Common myeloid progenitor, CD34-positive (primary cell): ENCODE results near the gene IQGAP2.
A peak's percentile ranks its signal among the peaks of the same experiment; 100 is the strongest.

Source experiments
- CTCF ChIA-PET: fragments of 350-600 bp; sonication (Branson Sonifier 250); formaldehyde crosslinking; loops from one replicate; lab custom pipeline; 2021; ENCODE audit warnings: antibody characterized with exemption; lab: Charles Lee
- POLR2A ChIA-PET: fragments of 350-600 bp; sonication (Branson Sonifier 250); formaldehyde crosslinking; loops from one replicate; lab custom pipeline; 2021; ENCODE audit warnings: antibody characterized with exemption; lab: Charles Lee
- DNase-seq, 3 donors: peaks; one replicate each; pipeline versions ENCODE4 v3.0.0 to v3.0.0-alpha.2; 2013
- H3K27ac ChIP-seq, 2 experiments: 1 replicate in 1 of 2; 2 replicates in 1 of 2; pipeline ENCODE4 v1.7.0; 2013; ENCODE audit warnings: inconsistent platforms in 2 of 2, low read length in 2 of 2, mild to moderate bottlenecking in 2 of 2, low read depth in 1 of 2, moderate library complexity in 1 of 2; ENCODE audit not compliant: severe bottlenecking in 2 of 2, insufficient read depth in 1 of 2, poor library complexity in 1 of 2
- H3K27me3 ChIP-seq, 5 experiments: replicated peaks in 2 of 5; 1 replicate in 3 of 5; 2 replicates in 2 of 5; pipeline versions ENCODE4 v1.6.1 to v1.7.0; 2013; ENCODE audit warnings: low read length in 4 of 5, mild to moderate bottlenecking in 2 of 5, moderate library complexity in 2 of 5, inconsistent platforms in 1 of 5; ENCODE audit not compliant: insufficient read depth in 5 of 5, control insufficient read depth in 4 of 5
- H3K36me3 ChIP-seq, 4 experiments: 1 replicate in 2 of 4; 2 replicates in 2 of 4; pipeline versions ENCODE4 v1.6.1 to v1.7.0; 2013; ENCODE audit warnings: low read length in 3 of 4, control low read depth in 1 of 4, mild to moderate bottlenecking in 1 of 4; ENCODE audit not compliant: control insufficient read depth in 4 of 4, insufficient read depth in 4 of 4
- H3K4me1 ChIP-seq, 4 experiments: 1 replicate in 3 of 4; 2 replicates in 1 of 4; pipeline versions ENCODE4 v1.6.1 to v1.7.1; 2013; ENCODE audit warnings: low read length in 3 of 4, mild to moderate bottlenecking in 3 of 4, control low read depth in 1 of 4, inconsistent platforms in 1 of 4, moderate library complexity in 1 of 4; ENCODE audit not compliant: control insufficient read depth in 4 of 4, insufficient read depth in 4 of 4; ENCODE audit errors: control extremely low read depth in 1 of 4
- H3K4me3 ChIP-seq, 7 experiments: 1 replicate in 4 of 7; 2 replicates in 3 of 7; pipeline versions ENCODE4 v1.5.1 to v1.7.0; 2013; ENCODE audit warnings: mild to moderate bottlenecking in 7 of 7, low read length in 6 of 7, moderate library complexity in 6 of 7, inconsistent platforms in 2 of 7, low read depth in 2 of 7, control low read depth in 1 of 7; ENCODE audit not compliant: insufficient read depth in 4 of 7, control insufficient read depth in 1 of 7; ENCODE audit errors: extremely low read depth in 1 of 7
- H3K9me3 ChIP-seq, 5 experiments: 1 replicate in 4 of 5; 2 replicates in 1 of 5; pipeline versions ENCODE4 v1.6.1 to v1.7.1; 2013; ENCODE audit warnings: low read length in 4 of 5, mild to moderate bottlenecking in 2 of 5, inconsistent platforms in 1 of 5, low read depth in 1 of 5, moderate library complexity in 1 of 5; ENCODE audit not compliant: control insufficient read depth in 4 of 5, insufficient read depth in 2 of 5; ENCODE audit errors: control extremely low read depth in 1 of 5
- WGBS: methylation state at CpG from one replicate; pipeline ENCODE4 v1.1.5; 2013; ENCODE audit not compliant: insufficient coverage; 5-methylcytosine and 5-hydroxymethylcytosine counted together

The IQGAP2 gene

GRCh38 chr5:76401801-76402250, 1.3 kb upstream of the IQGAP2 start:
- Histone ChIP-seq H3K4me1 (peaks cover 23 to 51% (median 42%) of the 10 kb centered on the region in 4 experiments), H3K4me3 (peak overlapping the region in 6 of 7 experiments; percentile 32 to 97 (median 51)), H3K27ac (peak overlapping the region; percentile 61 to 97), H3K9me3 (no peaks in the 10 kb centered on the region), H3K36me3 (no peaks in the 10 kb centered on the region), H3K27me3 (no peaks in the 10 kb centered on the region)
- WGBS = 22% methylated on average over 11 of the region's 11 CpGs
- ChIA-PET POLR2A (interaction anchor here (0.6 to 4.8 kb wide), 8 partner anchors 12 to 181 kb away, joined by 3 to 57 read pairs (median 4); no protein-coding TSS in a partner anchor), CTCF (interaction anchor here (1.0 to 7.0 kb wide), 18 partner anchors 9 to 422 kb away, joined by 3 to 77 read pairs (median 5); no protein-coding TSS in a partner anchor)
- DNase-seq = peak in 1 of 3 donors; percentile 57

DNA sequence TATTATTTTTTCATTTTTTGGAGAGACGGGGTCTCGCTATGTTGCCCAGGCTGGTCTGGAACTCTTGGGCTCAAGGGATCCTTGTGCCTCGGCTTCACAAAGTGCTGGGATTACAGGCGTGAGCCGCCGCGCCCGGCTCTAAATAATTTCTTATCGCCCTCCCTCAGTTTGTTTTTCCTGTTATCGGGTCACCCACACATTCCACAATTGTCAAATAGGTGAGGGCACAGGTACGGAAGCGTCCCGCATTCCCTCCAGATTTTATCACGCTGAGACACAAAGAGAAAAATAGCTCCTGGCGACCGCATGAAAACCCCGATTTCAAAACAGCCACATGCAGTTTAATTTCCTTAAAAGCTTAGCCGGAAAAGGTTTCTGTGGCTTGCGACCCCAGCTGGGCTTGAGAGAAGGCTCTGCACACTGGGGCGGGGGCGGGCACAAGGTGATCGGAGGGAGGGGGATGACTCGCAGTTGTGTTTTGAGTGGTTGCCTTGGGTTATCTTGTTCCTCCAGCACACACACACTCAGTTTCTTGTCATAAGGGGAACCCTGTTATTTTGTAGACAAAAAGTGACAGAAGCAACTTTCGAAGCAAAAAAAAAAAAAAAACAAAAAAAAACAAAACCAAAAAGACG, 717 bp upstream of the IQGAP2 start:
- POLR2A ChIA-PET = interaction anchor here (0.6 to 4.8 kb wide), 13 partner anchors 8 to 181 kb away, joined by 3 to 57 read pairs (median 4); no protein-coding TSS in a partner anchor
- peak; percentile 99 to 100 (median 100) for DNase-seq
- H3K4me3 ChIP-seq = peak overlapping the region in 6 of 7 experiments; percentile 70 to 97 (median 92)
- H3K27ac ChIP-seq = peak overlapping the region; percentile 93 to 97
- CTCF ChIA-PET = interaction anchor here (0.7 to 7.0 kb wide), 25 partner anchors 9 to 421 kb away, joined by 3 to 77 read pairs (median 4); no protein-coding TSS in a partner anchor
- peaks cover 27 to 55% (median 45%) of the 10 kb centered on the region in 4 experiments for H3K4me1 ChIP-seq
- H3K27me3 ChIP-seq = no peaks in the 10 kb centered on the region
- no peaks in the 10 kb centered on the region for H3K9me3 ChIP-seq
- H3K36me3 ChIP-seq = no peaks in the 10 kb centered on the region
- under 1% methylated on average over 19 of the region's 25 CpGs for WGBS

- WGBS = 0% methylated on average over 22 of the region's 30 CpGs
- Histone ChIP-seq H3K27me3 (no peaks in the 10 kb centered on the region), H3K4me1 (peaks cover 32 to 67% (median 56%) of the 10 kb centered on the region in 4 experiments), H3K27ac (peak overlapping the region; percentile 93 to 97), H3K36me3 (peaks cover 0 to 4% (median 0%) of the 10 kb centered on the region in 4 experiments), H3K4me3 (peak overlapping the region; percentile 70 to 99 (median 96)), H3K9me3 (no peaks in the 10 kb centered on the region)
- ChIA-PET POLR2A (interaction anchor here (0.8 to 4.8 kb wide), 7 partner anchors 10 to 178 kb away, joined by 3 to 57 read pairs (median 5); no protein-coding TSS in a partner anchor), CTCF (interaction anchor here (0.7 to 7.0 kb wide), 27 partner anchors 12 to 179 kb away, joined by 3 to 77 read pairs (median 4); no protein-coding TSS in a partner anchor)
- peak; percentile 79 to 88 (median 83) for DNase-seq
These were observed 709 bp downstream of the IQGAP2 start for GRCh38 chr5:76403766-76404222.

GRCh38 chr5:76404223-76405211, 1.4 kb downstream of the IQGAP2 start:
- Histone ChIP-seq H3K4me3 (peak overlapping the region; percentile 70 to 99 (median 96)), H3K4me1 (peaks cover 32 to 68% (median 59%) of the 10 kb centered on the region in 4 experiments), H3K36me3 (peaks cover 0 to 4% (median 1%) of the 10 kb centered on the region in 4 experiments), H3K27ac (peak overlapping the region; percentile 93 to 97), H3K27me3 (no peaks in the 10 kb centered on the region), H3K9me3 (no peaks in the 10 kb centered on the region)
- ChIA-PET CTCF (interaction anchor here (0.7 to 7.0 kb wide), 27 partner anchors 11 to 178 kb away, joined by 3 to 77 read pairs (median 4); no protein-coding TSS in a partner anchor), POLR2A (interaction anchor here (0.6 to 4.8 kb wide), 7 partner anchors 43 to 178 kb away, joined by 3 to 57 read pairs (median 5); no protein-coding TSS in a partner anchor)
- 0% methylated on average over 19 of the region's 21 CpGs for WGBS
- DNase-seq = peak; percentile 46 to 87 (median 79)

DNA sequence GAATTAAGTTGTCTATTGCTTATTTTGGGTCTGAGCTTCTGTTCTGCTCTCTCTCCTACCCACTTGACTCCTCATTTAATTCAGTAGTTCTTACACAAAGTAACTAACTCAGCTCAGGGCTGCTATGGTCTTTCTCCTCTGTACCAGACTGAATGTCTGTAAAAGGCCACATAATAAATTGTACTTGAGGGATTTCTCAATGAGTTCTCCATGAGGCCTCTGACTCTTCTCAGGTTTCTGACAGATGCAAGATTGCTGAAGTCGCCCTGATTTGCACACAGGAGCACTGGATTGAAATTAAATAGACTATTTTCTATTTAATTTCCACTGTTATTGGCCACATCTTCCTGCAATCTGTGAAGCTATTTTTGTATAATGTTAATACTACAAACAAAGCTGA, 2.9 kb downstream of the IQGAP2 start:
- peaks cover 32 to 75% (median 60%) of the 10 kb centered on the region in 4 experiments for H3K4me1 ChIP-seq
- ChIA-PET CTCF (interaction anchor here (0.6 to 7.0 kb wide), 12 partner anchors 10 to 176 kb away, joined by 3 to 77 read pairs (median 7); no protein-coding TSS in a partner anchor), POLR2A (interaction anchor here (1.4 to 4.8 kb wide), 3 partner anchors 11 to 137 kb away, joined by 3 to 57 read pairs (median 6); no protein-coding TSS in a partner anchor)
- no peaks in the 10 kb centered on the region for H3K9me3 ChIP-seq
- peaks cover 2 to 13% (median 6%) of the 10 kb centered on the region in 4 experiments for H3K36me3 ChIP-seq
- peak overlapping the region; percentile 93 to 97 for H3K27ac ChIP-seq
- no CpG with 5 or more reads among the region's 1 CpG for WGBS
- H3K4me3 ChIP-seq = peak overlapping the region in 6 of 7 experiments; percentile 70 to 97 (median 92)
- no peaks in the 10 kb centered on the region for H3K27me3 ChIP-seq
- no peak for DNase-seq

GRCh38 chr5:76406673-76407072, 3.6 kb downstream of the IQGAP2 start:
- 14% methylated on average over 1 of the region's 1 CpG for WGBS

More at GRCh38 chr5:76406673-76407072, 3.6 kb downstream of the IQGAP2 start:
- Histone ChIP-seq H3K4me1 (peaks cover 28 to 74% (median 56%) of the 10 kb centered on the region in 4 experiments), H3K9me3 (no peaks in the 10 kb centered on the region), H3K36me3 (peaks cover 2 to 20% (median 11%) of the 10 kb centered on the region in 4 experiments), H3K4me3 (peak overlapping the region in 5 of 7 experiments; percentile 70 to 97 (median 96)), H3K27ac (peak overlapping the region; percentile 93 to 97), H3K27me3 (no peaks in the 10 kb centered on the region)
- CTCF ChIA-PET = interaction anchor here (0.6 to 7.0 kb wide), 11 partner anchors 10 to 176 kb away, joined by 3 to 77 read pairs (median 4); no protein-coding TSS in a partner anchor
- peak in 2 of 3 donors; percentile 58 to 62 for DNase-seq
- POLR2A ChIA-PET = interaction anchor here (1.4 to 1.7 kb wide), 3 partner anchors 10 to 12 kb away, joined by 3 to 6 read pairs (median 3); no protein-coding TSS in a partner anchor
